Activated CD4-positive, CD25-positive, alpha-beta regulatory T cell (primary cell): ENCODE measurements around the gene NUTM2E.
"Not testable (repeated sequence)": the region's sequence is repeated elsewhere in the genome, so short reads cannot be mapped to it uniquely, and the experiment has no call there.

ENCODE experiments used
- DNase-seq, 4 experiments: peaks; one replicate each; lab custom pipeline; 2025; lab: John Stamatoyannopoulos, UW

NUTM2E gene

DNA sequence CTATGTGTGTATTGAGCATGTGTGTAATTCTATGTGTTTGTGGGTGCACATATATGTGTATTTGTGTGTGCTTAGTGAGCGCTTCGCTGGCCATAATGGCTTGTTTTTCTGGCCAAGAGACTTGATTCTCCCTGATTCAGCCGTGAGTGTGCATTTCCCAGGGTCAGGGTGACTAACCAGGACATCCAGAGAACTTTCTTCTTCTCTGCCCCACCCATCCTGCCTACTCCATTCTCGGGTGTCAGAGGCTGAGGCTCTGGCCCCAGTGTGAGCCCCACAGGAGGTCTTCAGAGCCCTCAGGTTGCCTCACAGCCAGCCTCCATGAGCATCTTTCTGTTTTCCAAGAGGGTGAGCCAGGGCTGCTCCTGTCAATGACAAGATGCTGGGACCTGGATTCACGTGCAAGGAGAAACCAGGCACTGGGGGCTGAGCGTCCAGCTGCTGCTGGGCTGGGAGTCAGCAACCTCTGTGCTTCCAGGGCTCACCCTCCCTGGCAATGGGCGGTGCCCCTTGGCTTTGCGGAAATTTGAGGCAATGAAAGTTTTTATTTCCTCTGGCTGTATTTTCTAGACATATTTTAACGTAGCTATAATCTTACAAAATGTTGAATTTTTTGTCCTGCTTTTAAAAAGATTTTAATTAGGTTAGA lies 40.5 kb downstream of the NUTM2E start:
- DNase-seq: not testable (repeated sequence)

DNA sequence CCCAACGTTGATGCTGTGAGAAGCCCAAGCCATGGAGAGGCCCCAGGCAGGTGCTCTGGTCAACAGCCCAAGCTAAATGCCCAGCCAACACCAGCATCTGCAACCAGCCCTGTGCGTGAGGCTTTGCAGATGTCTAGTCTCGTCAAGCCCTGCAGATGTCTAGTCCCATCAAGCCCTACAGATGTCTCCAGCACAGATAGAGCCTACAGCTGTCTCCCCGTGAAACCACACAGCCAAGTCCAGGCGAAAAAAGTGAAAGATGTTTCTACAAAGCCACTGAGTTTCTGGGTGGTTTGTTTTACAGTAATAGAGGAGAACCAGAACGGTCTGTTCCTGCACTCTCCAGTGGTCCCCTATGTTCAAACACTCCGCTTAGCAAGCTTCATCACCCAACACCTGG lies 41.5 kb downstream of the NUTM2E start:
- DNase-seq: not testable (repeated sequence)

DNA sequence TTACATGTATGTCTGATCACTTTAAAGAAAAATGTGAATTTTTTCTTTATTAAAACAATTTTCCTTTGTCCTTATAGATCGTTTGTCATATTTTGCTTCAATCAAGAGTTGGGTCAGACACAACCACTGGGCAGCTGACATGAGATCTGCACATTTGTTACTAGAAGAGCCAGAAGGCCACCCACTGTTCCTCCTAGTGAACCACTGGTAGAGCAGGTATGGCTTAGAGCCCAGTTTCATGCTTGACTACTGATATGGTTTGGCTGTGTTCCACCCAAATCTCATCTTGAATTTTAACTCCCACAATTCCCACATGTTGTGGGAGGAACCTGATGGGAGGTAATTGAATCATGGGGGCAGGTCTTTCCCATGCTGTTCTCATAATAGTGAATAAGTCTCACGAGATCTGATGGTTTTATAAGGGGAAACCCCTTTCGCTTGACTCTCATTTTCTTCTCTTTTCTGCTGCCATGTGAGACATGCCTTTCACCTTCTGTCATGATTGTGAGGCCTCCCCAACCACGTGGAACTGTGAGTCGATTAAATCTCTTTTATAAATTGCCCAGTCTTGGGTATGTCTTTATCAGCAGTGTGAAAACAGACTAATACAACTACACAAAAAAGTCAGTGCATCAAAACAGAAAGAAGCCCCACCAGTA lies 43.0 kb downstream of the NUTM2E start:
- DNase-seq: not testable (repeated sequence)

DNA sequence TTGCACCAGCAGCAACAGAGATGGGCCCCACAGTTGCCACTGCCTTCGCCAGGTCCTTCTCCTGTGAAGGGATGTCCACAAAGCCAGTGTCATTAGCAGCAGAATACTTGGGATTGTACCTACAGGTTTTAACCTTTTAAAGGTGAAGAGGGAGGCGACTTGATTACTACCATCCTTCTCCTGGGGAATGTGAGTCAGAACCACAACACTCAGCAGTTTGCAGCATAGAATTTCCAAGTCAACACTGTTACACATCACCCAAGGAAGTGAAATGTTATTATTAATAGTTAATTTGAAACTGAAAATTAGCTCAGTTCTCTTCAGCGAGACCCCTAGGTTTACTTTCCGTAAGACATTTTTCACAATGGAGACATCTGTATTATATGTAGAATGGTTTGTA lies 45.2 kb downstream of the NUTM2E start:
- DNase-seq: not testable (repeated sequence)
